Tibial nerve (tissue), 4 donors: ENCODE results near the gene ZBED4. TPM values are rescaled to one million over a fixed set of nuclear protein-coding genes. Genes with fewer than 3 reads are reported as not detected.

ENCODE experiments used
- DNase-seq, 2 donors: peaks; one replicate each; pipeline ENCODE4 v3.0.0-alpha.2; 2019; ENCODE audit warnings: low spot score in 2 of 2
- H3K27ac ChIP-seq, 4 donors: fragments of 200-600 bp; sonication (generic) in 3 of 4; one replicate each; pipeline ENCODE4 v1.5.1; 2017 to 2019; ENCODE audit warnings: mild to moderate bottlenecking in 1 of 4
- H3K27me3 ChIP-seq, 2 donors: fragments of 200-600 bp; sonication (generic) in 1 of 2; one replicate each; pipeline versions ENCODE4 v1.5.1 to v1.6.0; 2017 to 2019
- H3K36me3 ChIP-seq, 3 donors: fragments of 200-600 bp; sonication (generic); one replicate each; pipeline ENCODE4 v1.5.1; 2018 to 2019
- H3K4me1 ChIP-seq, 4 donors: fragments of 200-600 bp; sonication (generic) in 3 of 4; one replicate each; pipeline ENCODE4 v1.5.1; 2017 to 2019
- H3K4me3 ChIP-seq, 4 donors: fragments of 200-600 bp; sonication (generic) in 3 of 4; one replicate each; pipeline ENCODE4 v1.5.1; 2017 to 2019; ENCODE audit warnings: mild to moderate bottlenecking in 1 of 4, moderate library complexity in 1 of 4
- H3K9me3 ChIP-seq, 4 donors: fragments of 200-600 bp; sonication (generic) in 3 of 4; one replicate each; pipeline ENCODE4 v1.5.1; 2017 to 2019
- EP300 ChIP-seq, 2 donors: sonication (generic); formaldehyde crosslinking; IDR thresholded peaks; one replicate each; pipeline ENCODE4 v1.6.1; 2017; ENCODE audit warnings: antibody characterized with exemption in 2 of 2, mild to moderate bottlenecking in 1 of 2
- POLR2A ChIP-seq, 2 donors: fragments of 450-650 bp; IDR thresholded peaks; one replicate each; pipeline ENCODE4 v1.6.1; 2017; ENCODE audit warnings: antibody characterized with exemption in 2 of 2, mild to moderate bottlenecking in 2 of 2, moderate library complexity in 2 of 2
- WGBS, 2 donors: methylation state at CpG; one replicate each; pipeline ENCODE4 v1.1.5; 2018; 5-methylcytosine and 5-hydroxymethylcytosine counted together
- total RNA-seq, 4 donors: library from RNA; depleted of rRNA; stranded (reverse); fragments of >200 nt; gene quantifications; one replicate each; pipeline ENCODE4 v1.1.0, GENCODE V29; 2016
- TF ChIP-seq, protein P1 (sequence below), 5 experiments: fragments of 200-600 bp in 3 of 5; fragments of 450-650 bp in 2 of 5; sonication (generic) in 3 of 5; IDR thresholded peaks; one replicate each; pipeline ENCODE4 v1.5.1; 2016 to 2019; ENCODE audit warnings: antibody characterized with exemption in 5 of 5, mild to moderate bottlenecking in 3 of 5, moderate library complexity in 2 of 5

ZBED4 gene
- total RNA-seq, 4 donors from 2014 or later: 5.9 to 12.3 (median 7.3) TPM

DNA sequence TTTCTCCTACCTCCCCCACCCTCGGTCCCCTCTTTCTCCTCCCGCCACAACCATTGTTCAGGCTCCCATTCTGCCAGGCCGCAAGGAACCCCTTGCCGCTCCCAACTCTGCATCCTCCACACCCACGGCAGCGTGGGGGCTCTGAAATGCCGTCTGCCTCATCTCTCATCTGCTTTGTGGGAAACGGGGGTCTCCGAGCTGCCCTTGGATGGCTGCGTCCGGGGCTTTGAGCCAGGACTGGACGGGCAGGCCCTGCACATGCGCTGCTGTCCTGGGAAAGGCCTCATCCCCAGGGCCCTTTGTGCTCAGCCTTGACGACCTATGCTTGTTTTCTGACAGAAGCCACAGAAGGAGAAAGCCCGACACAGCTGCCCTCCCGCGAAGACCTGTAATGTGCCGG is 73.3 kb downstream of the ZBED4 start:
- 65 to 75% methylated on average over 17 to 18 of the region's 18 CpGs for WGBS, 2 donors
- no peak for TF ChIP-seq EP300 (IDR thresholded peaks at IDR 0.05)
- no peak for TF ChIP-seq POLR2A (IDR thresholded peaks at IDR 0.05)
- TF ChIP-seq, protein P1, sequence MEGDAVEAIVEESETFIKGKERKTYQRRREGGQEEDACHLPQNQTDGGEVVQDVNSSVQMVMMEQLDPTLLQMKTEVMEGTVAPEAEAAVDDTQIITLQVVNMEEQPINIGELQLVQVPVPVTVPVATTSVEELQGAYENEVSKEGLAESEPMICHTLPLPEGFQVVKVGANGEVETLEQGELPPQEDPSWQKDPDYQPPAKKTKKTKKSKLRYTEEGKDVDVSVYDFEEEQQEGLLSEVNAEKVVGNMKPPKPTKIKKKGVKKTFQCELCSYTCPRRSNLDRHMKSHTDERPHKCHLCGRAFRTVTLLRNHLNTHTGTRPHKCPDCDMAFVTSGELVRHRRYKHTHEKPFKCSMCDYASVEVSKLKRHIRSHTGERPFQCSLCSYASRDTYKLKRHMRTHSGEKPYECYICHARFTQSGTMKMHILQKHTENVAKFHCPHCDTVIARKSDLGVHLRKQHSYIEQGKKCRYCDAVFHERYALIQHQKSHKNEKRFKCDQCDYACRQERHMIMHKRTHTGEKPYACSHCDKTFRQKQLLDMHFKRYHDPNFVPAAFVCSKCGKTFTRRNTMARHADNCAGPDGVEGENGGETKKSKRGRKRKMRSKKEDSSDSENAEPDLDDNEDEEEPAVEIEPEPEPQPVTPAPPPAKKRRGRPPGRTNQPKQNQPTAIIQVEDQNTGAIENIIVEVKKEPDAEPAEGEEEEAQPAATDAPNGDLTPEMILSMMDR (IDR thresholded peaks at IDR 0.05): no peak
- Histone ChIP-seq H3K9me3 (no peaks in the 10 kb centered on the region), H3K4me3 (no peak overlapping the region), H3K27ac (no peak overlapping the region), H3K36me3 (peaks cover 0 to 53% (median 0%) of the 10 kb centered on the region in 3 donors), H3K27me3 (peaks cover 0 to 7% of the 10 kb centered on the region in 2 donors), H3K4me1 (peaks cover 0 to 30% (median 14%) of the 10 kb centered on the region in 4 donors)
- DNase-seq: no peak

GRCh38 chr22:49927483-49928184 is 74.0 kb downstream of the ZBED4 start:
- no peak for DNase-seq
- WGBS, 2 donors: 89 to 93% methylated on average over 25 to 26 of the region's 26 CpGs
- Histone ChIP-seq H3K27me3 (peaks cover 0 to 7% of the 10 kb centered on the region in 2 donors), H3K9me3 (no peaks in the 10 kb centered on the region), H3K27ac (no peak overlapping the region), H3K36me3 (peaks cover 0 to 47% (median 0%) of the 10 kb centered on the region in 3 donors), H3K4me3 (no peak overlapping the region), H3K4me1 (peaks cover 0 to 37% (median 17%) of the 10 kb centered on the region in 4 donors)
- no peak for TF ChIP-seq POLR2A (IDR thresholded peaks at IDR 0.05)
- TF ChIP-seq, protein P1 (IDR thresholded peaks at IDR 0.05): no peak
- no peak for TF ChIP-seq EP300 (IDR thresholded peaks at IDR 0.05)

DNA sequence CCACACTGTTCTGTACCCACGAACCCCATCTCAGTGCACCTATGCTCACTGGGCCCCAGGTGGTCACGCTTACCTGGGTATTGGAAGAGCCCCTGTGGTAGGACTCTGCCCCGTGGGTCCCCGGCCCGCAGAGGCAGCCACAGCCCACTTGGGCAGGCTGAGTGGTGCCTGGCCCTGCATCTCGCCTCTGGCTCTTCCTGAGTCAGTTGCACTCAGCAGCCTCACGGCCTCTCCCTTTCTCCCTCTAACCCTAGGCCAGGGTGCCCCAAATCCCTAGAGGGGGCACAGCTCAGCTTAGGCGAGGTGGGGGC is 74.5 kb downstream of the ZBED4 start:
- Histone ChIP-seq H3K9me3 (no peaks in the 10 kb centered on the region), H3K27me3 (peaks cover 0 to 7% of the 10 kb centered on the region in 2 donors), H3K36me3 (peaks cover 0 to 43% (median 0%) of the 10 kb centered on the region in 3 donors), H3K4me3 (no peak overlapping the region), H3K27ac (no peak overlapping the region), H3K4me1 (peaks cover 0 to 42% (median 22%) of the 10 kb centered on the region in 4 donors)
- WGBS, 2 donors: 89 to 91% methylated on average over 4 to 6 of the region's 8 CpGs
- TF ChIP-seq, protein P1 (IDR thresholded peaks at IDR 0.05): no peak
- TF ChIP-seq POLR2A (IDR thresholded peaks at IDR 0.05): no peak
- TF ChIP-seq EP300 (IDR thresholded peaks at IDR 0.05): no peak
- DNase-seq: no peak

DNA sequence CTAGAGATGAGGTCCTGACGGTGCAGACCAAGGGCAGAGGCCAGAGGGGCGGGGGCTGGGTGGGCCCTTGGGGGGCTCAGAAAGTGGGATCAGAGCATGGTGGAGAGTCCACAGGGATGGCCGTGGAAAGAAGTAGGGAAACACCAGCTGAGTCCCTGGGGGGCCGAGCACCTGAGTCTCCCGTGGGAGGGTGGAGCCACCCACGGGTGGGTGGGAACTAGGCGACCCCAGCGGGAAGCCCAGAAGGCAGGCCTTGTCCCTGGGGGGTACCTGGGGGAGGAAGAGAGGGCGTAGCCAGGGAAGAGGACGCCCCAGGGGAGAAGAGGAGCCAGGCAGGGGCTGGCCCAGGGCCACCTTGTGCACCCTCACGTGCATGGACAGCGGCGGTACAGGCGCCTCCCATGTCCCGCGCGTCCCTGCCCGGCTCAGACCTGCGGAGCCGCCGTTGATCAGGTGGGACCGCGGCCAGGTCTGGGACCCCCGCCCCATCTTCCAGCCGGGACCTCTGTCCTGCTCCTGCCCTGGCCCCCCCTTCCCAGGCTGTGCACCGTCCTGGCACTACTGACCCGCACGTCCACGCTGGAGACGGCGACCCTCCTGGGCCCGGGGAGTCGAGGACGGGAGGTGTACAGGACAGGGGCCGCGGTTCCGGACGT is 75.0 kb downstream of the ZBED4 start:
- Histone ChIP-seq H3K36me3 (peaks cover 0 to 38% (median 0%) of the 10 kb centered on the region in 3 donors), H3K27ac (no peak overlapping the region), H3K4me1 (peaks cover 0 to 47% (median 26%) of the 10 kb centered on the region in 4 donors), H3K27me3 (peaks cover 0 to 7% of the 10 kb centered on the region in 2 donors), H3K9me3 (no peaks in the 10 kb centered on the region), H3K4me3 (no peak overlapping the region)
- TF ChIP-seq, protein P1 (IDR thresholded peaks at IDR 0.05): no peak
- TF ChIP-seq EP300 (IDR thresholded peaks at IDR 0.05): no peak
- TF ChIP-seq POLR2A (IDR thresholded peaks at IDR 0.05): no peak
- WGBS, 2 donors: 41 to 60% methylated on average over 14 to 37 of the region's 38 CpGs
- DNase-seq: no peak
